ENCODE measurements around the gene CDK14. TPM values are rescaled to one million over a fixed set of nuclear protein-coding genes. Genes with fewer than 3 reads are reported as not detected.

The CDK14 gene
- total and polyA plus RNA-seq, 2 of the 8 experiments (the other 6 are each of a cell fraction or from before 2014, with no cell fraction given): 5.5 to 47.3 TPM

DNA sequence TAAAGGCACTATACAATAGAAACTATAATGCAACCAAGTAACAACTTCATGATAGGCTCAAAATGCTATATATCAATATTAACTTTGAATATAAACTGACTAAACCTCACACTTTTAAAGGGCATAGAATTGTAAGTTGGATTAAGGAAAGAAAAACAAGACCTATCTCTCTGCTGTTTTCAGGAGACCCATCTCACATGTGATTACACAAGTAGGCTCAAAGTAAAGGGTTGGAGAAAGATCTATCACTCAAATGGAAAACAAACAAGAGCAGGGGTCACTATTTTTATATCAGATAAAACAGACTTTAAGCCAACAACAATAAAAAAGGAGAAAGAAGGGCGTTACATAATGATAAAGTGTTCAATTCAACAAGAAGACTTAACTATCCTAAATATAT, 155.5 kb downstream of the CDK14 start (continued):
- TF ChIP-seq CHD7 (IDR thresholded peaks at IDR 0.05; ENCODE audit: insufficient replicate concordance, low read length) (no peak), MAFK (IDR thresholded peaks at IDR 0.05; ENCODE audit: low read depth, low read length) (no peak), TAF1 (IDR thresholded peaks at IDR 0.05; ENCODE audit: low read depth, low read length) (no peak), JUND (IDR thresholded peaks at IDR 0.05; ENCODE audit: low read length) (no peak), RBBP5 (IDR thresholded peaks at IDR 0.05; ENCODE audit: borderline replicate concordance, low read depth, low read length) (no peak)
